HS-5 (cell line): ENCODE results near the gene GMDS.

Experiments used
- DNase-seq: peaks from one replicate; pipeline ENCODE4 v3.0.0-alpha.2; 2012; ENCODE audit warnings: low read depth

GMDS gene

DNA sequence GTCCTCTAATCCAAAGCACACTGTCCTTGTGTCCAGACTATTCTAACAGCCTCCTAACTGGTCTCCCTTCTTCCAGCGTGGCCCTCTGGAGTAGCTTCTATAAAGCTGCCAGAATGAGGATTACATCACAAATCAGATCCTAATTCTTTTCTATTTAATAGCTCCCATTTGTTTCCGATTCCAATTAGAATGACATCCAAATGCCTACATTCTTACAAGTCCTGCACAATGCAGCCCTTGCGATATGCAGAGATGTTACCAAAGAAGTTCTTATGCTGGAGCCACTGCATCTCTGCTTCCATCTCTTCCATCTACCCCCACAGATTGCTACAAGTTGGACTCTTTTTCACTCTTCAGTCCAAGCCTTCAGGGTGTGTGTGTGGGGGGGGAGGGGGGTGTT, 40.0 kb downstream of the GMDS start:
- DNase-seq = no peak

DNA sequence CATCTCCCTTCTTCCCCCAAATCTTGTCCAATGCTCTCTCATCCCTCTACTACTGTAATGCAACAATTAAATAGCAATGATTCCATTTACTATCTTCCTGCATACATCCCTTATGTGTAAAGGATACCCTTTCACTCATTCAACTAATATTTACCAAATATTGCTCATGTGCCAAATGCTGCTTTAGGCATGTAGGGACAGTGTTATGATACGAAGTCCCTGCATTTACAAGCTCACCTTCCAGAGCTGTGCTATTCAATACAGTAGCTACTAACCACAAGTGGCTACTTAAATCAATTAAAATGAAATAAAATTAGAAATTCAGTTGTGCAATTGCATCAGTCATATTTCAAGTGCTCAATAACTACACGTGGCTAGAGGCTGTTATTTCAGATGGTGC, 41.1 kb downstream of the GMDS start:
- DNase-seq = no peak

DNA sequence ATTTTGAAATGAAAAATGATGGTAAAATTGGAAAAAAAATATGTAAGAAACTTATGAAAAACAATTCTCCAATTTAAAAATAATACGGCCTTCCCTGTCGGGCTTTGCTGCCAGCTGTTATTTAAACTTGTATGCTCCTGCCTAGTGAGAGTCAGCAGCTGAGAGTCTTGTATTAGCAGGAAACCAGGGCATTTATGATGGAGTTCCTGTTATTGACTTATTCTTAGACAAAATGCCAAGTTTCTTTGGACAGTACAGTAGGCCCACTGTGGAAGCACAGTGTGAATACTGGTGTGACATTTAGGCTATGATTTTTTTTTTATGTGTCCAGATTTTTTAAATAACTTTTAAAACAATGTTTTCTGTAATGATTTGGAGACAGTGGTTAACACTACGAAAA, 42.1 kb downstream of the GMDS start:
- no peak for DNase-seq

DNA sequence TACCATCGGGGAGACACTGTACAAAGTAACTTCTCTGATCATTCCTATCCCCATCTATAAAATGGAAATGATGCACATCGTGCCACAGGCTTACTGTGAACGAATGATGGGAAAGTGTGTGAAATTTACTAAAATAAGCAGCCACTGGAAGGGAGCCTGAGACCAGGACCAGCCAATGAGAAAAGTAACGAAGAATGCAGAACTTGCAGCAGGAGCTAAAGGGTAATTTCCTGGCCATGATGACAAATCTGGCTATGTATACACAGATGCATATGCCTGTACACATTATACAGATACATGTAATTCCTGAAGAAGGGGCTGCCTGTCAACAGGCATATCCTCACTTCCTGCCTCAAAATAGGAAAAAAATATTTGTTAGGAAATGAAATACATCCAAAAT, 47.4 kb downstream of the GMDS start:
- no peak for DNase-seq

DNA sequence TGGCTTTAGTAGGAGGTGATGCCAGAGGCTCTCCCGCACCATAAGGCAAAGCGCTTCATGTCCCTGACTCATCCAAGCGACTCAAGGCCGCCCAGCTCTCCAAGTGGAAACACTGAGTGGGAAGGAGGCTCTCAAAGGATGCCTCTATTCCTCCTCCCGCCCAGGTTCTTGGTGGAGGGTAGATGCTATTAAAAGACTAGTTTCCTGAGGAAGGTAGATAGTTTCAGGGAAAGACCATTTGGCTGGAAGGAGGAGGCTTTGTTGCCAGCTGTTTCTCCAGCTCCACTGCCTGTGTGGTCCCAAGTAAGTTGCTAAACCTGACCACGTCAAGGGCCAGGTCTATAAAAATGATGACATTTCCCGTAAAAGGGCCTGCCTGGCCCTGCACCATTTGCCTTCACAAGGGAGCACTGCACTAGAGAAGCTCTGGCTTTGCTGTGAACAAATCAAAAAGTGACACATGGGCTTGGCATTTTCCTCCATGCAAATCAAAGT, 48.2 kb downstream of the GMDS start:
- peak; percentile 33 for DNase-seq

DNA sequence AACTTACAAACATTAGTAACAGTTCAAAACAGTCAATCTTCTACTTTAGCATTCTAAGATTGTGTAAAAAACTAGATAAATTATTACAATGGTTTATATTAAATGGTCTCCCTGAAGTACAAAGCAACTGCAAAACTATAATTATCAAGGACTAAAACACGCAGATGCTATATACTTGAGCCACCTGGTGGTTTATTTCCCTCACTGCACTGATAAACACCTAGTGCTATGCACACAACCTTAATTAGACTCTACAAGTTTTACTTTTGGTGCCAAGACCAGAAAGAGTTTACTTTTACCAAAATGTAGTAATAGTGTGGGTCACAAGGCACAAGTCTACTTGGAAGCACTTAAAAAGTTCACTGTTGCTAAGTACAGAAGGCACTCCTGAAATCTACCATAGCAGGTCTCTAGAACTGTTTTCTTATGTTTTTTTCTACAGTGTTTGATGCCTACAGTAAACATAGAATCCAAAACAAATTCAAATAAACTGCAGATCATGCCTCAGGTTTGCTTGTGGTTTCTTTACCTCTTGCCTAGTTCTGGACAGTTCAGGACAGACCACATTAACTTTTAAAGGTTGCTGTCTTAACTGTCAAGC, 49.2 kb downstream of the GMDS start:
- peak; percentile 31 for DNase-seq

DNA sequence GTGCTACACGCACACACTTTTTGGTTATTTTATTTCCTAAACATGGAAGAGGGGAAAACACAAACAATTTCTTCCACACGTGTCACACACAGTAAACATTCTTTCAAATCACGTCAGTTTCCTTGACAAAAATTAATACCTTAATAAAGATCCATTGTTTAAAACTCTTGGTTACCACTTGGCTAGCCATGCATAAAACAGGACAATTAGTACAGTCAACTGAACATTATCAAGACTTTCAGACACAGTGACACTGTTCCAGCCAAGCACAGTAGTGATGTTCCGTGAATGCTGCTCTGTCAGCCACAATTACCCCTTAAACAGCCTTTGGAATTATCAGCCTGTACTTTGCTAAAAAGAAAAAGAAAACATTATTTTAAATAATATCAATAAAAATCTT, 50.8 kb downstream of the GMDS start:
- no peak for DNase-seq

DNA sequence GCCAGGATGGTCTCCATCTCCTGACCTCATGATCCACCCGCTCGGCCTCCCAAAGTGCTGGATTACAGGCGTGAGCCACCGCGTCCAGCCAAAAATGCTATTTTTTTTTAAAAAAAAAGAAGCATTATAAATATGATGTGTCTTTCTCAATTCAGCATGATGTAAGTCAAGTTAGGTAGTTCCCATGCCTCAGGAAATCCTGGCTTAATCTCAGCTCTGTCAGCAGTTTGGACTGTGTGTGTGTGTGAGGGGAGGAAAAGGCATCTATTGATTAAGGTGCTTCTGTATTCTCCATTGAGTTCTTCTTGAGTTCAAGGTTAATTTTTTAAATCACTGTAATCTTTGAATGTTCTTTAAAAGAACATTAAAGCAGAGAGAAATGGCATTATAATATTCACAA, 51.5 kb downstream of the GMDS start:
- DNase-seq = no peak

DNA sequence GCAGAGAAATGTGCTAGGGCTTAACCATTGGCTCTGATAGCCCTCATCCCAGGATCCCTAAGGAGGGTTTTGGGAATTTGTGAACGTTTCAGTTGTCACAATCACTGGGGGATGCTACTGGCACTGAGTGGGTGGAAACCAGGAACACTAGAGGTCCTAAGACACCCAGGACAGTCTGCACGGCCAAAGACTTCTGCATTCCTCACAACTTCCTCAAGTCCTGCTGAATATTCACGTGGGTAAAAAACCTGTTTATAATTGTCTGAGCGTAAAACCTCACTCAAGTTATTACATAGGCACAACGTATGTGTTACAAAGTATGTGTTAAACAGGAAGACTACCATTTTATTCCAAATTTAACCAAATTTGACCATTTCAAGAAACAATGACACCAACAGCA, 52.4 kb downstream of the GMDS start:
- no peak for DNase-seq

DNA sequence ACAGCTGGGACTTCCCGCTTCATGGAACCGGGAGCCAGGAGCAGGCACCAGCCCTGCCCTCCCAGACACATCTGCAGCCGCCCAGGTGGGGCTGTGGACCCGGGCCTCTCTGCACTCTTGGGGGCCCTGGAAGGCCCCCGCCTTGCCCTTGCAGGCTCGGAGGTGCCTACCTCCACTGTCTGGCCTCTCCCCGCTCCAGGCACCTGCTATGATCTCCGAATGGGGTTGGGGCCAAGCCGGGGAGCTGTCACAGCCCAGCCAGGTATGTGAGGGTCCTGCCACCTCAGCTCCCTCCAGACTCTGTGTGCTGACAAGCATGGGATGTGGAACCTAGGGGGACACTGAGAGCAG, 54.0 kb downstream of the GMDS start:
- DNase-seq = no peak

DNA sequence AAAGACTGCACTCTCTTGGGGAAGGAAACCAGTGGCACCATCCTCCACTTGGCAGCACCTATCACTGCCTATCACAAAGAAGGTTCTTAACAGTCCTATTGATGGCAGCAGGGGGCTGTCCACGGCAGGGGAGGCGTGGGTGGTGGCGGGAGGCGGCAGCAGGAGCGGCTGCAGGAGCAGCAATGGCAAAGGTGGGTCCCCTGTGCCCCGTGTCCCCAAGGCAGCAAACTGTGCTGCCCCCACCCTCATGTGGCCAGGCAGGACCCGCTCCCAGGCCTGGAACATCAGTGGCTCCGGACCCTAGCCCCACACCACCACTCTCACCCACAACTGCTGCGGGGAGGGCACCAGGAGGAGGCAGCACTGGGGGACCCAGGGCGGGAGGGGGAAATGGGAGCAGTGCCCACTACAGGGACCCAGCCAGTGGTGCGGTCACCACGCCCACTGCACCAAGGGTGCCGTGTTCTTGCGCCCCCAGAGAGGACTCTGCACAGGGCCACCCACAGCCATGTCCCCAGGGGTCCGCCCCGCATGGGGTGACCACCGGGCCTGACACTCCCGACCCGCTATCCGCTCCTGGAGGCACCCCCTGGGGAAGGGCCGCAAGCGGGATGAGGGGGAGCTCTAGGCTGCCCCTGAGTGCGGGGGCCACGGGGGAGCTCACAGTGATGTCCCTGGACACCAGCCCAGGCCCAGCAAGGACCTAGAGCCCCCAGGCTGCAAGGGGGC, 54.6 kb downstream of the GMDS start:
- DNase-seq = no peak

DNA sequence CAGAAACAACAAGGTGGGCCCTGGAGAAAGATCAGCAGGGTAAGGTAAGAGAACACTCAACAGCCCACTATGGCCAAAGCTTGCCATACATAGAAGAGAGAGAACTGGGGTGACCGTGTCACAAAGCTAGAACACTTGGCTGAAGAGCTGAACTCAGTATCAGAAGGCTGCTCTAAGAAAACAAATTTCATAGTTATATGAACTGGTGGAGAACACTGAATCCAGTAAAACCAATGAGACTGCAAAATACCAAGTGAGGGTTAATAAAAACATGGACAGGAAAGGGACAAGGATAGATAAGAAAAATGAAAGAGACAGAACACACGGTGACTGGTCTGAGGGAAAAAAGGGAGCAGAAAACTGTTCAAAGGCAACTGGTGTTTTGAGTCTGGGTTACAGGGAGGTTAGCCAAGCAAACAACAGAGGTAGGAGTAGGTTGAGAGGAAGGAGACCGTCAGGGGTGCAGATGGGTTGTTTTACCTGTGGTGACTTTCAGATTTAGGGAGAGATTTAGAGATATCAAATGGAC, 56.5 kb downstream of the GMDS start:
- DNase-seq = no peak

DNA sequence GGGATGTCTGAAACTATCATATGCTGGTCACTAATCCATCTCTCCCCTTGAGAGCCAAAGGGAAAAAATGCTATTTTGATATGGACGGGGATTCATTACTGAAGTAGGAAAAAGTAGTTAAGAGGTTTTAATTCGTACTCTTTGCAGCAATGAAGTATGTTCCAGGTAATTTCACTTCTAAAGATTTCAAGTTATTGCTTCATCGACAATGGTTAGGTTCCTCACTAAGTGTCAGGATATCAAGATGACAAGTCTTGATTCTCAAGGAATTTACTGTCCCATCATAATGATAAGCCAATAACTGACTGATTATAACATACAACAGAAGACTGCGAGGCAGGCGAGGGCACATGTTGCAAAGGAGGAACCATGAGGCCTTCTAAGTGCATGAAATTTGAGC, 57.0 kb downstream of the GMDS start:
- no peak for DNase-seq

DNA sequence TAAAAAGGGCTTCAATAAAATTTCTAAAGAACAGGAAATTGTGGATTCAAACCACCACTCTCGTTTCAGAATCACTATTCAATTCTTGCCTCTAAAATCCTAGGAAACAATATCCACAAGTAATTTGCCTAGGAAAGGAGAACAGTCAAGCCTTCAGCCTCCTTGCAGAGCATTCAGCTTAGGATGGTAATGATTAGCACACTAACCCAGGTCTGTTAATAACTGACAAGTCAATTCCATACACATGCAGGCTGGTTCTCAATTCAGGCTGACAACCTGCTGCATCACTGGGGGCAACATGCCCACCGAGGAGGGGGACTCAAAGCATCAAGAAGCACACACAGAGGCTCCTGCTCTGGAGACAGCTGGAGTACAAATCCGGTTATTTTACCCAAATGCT, 57.6 kb downstream of the GMDS start:
- DNase-seq = no peak

DNA sequence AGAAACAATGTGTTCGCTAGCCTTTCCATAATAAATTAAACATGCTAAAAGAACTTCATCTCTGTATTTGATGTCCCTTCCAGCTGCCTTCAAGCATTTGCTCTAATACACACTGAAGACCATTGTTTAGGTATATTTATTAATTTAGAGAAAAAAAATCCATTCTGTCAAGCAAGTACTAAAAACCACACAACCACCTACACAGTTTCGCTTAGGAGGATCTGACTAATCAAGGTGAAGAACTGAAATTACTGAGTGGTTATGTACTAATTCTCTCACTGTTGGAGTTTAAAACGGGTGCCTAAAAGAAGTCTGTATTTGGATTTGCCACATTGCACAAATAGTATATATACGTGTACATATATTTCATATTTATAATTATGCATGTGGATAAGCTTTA, 58.9 kb downstream of the GMDS start:
- DNase-seq = no peak

DNA sequence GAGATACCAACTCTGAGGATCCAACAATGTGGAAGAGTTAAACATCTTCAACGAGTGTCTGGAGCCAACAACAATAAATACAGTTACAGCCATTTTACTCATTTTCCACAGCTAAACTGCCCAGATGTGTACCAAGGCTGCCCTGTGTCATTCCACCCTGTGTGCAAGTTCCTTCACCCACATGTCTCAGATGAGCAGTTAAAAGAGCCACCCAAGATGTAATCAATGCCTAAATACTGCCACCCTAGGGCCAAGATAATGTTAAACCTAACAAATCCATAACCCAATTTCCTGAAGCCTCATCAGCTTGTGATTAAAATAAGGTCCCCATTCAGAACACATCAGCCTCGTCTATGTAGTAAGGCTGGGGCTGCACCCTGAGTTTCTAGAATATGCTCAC, 59.9 kb downstream of the GMDS start:
- no peak for DNase-seq

DNA sequence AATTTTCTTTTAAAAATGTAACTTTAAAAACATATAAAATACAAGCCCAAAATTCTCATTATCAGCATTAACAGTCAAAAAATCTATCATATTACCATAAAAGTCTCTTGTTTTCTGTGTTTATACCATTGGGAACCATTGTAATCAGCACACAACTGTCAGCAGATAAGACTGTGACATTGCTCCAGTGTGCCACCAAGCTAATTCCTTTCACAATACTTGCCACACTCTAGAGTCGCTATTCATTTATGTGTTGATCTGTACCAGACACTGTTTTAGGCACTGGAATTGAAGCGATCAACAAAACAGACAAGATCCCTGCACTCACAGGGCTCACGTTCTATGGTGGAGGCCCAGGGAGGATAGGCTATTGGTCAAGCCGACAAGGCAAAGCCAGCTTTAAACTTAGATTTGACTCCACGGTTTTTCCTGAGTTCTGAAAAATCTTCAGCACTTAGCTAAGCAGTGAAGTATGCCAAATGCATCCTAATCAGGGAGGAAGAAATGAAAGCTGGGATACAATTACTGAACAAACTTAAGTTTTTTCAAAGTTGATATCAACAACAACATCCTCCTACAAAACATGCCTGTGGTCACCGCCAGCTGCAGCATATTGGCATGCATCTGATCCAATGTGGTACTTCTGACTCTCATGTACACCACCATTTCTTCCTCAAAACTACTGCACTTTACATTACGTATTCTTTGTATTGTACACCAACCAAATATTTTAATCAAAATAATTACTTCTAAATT, 60.5 kb downstream of the GMDS start:
- no peak for DNase-seq

DNA sequence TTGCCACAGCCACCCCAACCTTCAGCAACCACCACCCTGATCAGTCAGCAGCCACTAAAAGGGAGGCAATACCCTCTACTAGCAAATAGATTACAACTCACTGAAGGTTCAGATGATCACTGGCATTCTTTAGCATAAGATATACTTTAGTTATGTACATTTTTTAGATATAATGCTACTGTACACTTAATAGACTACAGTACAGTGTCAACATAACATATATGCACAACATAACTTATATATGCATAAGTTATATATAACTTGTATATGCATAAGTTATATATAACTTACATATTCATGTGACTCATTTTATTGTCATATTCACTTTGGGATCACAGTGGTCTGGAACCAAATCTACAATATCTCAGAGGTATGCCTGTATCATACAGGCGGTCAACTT, 61.7 kb downstream of the GMDS start:
- DNase-seq = no peak

DNA sequence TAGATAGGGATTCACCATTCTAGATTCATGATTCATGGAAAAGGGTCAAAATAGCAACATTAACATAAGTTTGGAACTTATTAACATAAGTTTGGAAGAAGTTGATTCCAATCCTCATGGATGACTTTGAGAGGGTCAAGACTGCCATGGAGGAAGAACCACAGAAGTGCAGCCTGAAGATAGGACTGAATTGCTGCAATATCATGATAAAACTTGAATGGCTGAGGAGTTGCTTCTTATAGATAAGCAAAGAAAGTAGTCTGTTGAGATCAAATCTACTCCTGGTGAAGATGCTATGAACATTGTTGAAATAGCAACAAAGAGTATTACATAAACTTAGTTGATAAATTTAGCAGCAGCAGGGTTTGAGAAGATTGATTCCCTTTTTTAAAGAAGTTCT, 62.2 kb downstream of the GMDS start:
- DNase-seq = no peak

DNA sequence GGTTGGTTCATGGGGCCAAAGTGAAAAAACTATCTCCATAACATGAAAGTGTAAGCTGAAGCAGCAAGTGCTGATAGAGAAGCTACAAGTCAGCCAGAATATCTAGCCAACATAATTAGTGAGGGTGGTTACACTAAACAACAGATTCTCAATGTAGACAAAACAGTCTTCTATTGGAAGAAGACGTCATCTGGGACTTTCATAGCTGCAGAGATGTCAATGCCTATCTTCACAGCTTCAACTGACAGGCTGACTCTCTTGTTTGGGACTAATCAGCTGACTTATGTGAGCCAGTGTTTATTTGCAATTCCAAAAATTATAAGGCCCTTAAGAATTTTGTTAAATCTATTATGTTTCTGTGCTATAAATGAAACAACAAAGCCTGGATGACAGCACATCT, 63.2 kb downstream of the GMDS start:
- DNase-seq = no peak

DNA sequence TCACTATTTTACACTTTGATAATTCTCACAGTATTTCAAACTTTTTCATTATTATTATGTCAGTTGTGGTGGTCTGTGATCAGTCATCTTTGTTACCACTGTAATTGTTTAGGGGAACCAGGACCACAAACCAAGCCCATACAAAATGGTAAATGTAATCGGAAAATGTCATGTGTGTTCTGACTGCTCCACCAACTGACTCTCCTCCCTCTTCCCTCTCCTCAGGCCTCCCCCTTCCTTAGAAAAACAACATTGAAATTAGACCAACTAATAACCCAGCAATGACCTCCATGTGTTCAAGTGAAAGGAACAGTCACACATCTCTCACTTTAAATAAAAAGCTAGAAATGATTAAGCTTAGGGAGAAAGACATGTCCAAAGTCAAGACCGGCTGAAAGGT, 63.8 kb downstream of the GMDS start:
- no peak for DNase-seq

DNA sequence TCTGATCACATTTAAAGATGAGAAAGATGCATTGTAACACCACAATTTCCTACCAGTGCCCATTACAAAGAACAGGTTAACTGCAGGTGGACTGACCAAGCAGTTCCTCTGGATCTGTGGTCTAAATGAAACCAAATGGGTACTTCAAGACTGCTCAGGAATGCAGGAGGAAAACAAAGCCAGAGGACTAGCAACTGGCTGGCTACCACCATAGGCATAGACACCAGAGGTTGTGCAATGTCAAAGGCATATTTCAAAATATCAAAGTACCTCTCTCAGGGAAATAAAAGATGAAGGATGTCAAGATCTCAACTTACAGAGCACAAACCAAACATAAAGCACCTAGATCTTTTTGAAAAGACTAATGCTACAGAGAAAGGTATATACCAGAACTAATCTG, 65.5 kb downstream of the GMDS start:
- no peak for DNase-seq

DNA sequence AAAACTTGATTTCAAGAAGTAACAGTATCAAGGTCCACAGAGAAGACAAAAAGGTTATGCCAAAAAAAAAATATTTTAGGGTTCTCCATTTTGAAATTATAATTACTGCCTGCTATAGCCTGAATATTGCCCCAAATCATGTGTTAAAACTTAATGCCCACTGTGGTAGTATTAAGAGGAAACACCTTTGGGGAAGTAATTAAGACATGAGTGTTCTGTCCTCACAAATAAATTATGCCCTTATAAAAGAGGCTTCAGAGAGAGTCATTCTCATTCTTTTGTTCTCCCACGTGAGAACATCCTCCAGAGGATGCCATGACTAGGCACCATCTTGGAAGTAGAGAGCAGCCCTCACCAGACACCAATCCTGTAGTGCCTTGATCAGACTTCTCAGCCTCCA, 66.2 kb downstream of the GMDS start:
- no peak for DNase-seq
